ENCODE measurements around the gene P3H4. TPM values are rescaled to one million over a fixed set of nuclear protein-coding genes. Genes with fewer than 3 reads are reported as not detected.

Gene P3H4
- total RNA-seq, 1 experiment from 2014 or later, result 42.9 TPM

- DNase-seq (ENCODE audit: extremely low read depth, low read depth), result no peak
These were observed 38.0 kb downstream of the P3H4 start for GRCh38 chr17:41773731-41774193.

- no peak for DNase-seq (ENCODE audit: extremely low read depth, low read depth)
These were observed 38.6 kb downstream of the P3H4 start for GRCh38 chr17:41773190-41773588.

- no peak for DNase-seq (ENCODE audit: extremely low read depth, low read depth)
These were observed 39.1 kb downstream of the P3H4 start for GRCh38 chr17:41772586-41773189.

- DNase-seq (ENCODE audit: extremely low read depth, low read depth), result no peak
These were observed 39.5 kb downstream of the P3H4 start for GRCh38 chr17:41772218-41772585.

- DNase-seq (ENCODE audit: extremely low read depth, low read depth), result no peak
These were observed 40.2 kb downstream of the P3H4 start for GRCh38 chr17:41771389-41772206.

GRCh38 chr17:41769985-41770384 lies 41.8 kb downstream of the P3H4 start:
- no peak for DNase-seq (ENCODE audit: extremely low read depth, low read depth)

GRCh38 chr17:41769346-41769862 lies 42.3 kb downstream of the P3H4 start:
- no peak for DNase-seq (ENCODE audit: extremely low read depth, low read depth)

GRCh38 chr17:41768682-41769288 lies 43.0 kb downstream of the P3H4 start:
- no peak for DNase-seq (ENCODE audit: extremely low read depth, low read depth)

- DNase-seq (ENCODE audit: extremely low read depth, low read depth), result no peak
These were observed 44.3 kb downstream of the P3H4 start for GRCh38 chr17:41767324-41768042.

GRCh38 chr17:41766135-41766534 lies 45.6 kb downstream of the P3H4 start:
- no peak for DNase-seq (ENCODE audit: extremely low read depth, low read depth)

GRCh38 chr17:41763327-41763726 lies 48.4 kb downstream of the P3H4 start:
- DNase-seq (ENCODE audit: extremely low read depth, low read depth), result no peak

- DNase-seq (ENCODE audit: extremely low read depth, low read depth), result no peak
These were observed 48.9 kb downstream of the P3H4 start for GRCh38 chr17:41762841-41763240.

- no peak for DNase-seq (ENCODE audit: extremely low read depth, low read depth)
These were observed 49.4 kb downstream of the P3H4 start for GRCh38 chr17:41762391-41762790.

- DNase-seq (ENCODE audit: extremely low read depth, low read depth), result no peak
These were observed 50.9 kb downstream of the P3H4 start for GRCh38 chr17:41760878-41761277.

GRCh38 chr17:41758601-41759000 lies 53.1 kb downstream of the P3H4 start:
- no peak for DNase-seq (ENCODE audit: extremely low read depth, low read depth)

- DNase-seq (ENCODE audit: extremely low read depth, low read depth), result no peak
These were observed 57.7 kb downstream of the P3H4 start for GRCh38 chr17:41754066-41754465.

Other genes starting within 250 kb of the P3H4 start
- not detected in 2 replicates for gene KRT9, start 239.9 kb downstream of the P3H4 start, total RNA-seq (2014; rRNA removed; shearing (Covaris generic))
- gene KRT14, start 225.1 kb downstream of the P3H4 start, total RNA-seq (2014; rRNA removed; shearing (Covaris generic)), result not detected in 2 replicates
- gene KRT16, start 199.2 kb downstream of the P3H4 start, total RNA-seq (2014; rRNA removed; shearing (Covaris generic)), result not detected in 2 replicates
- 0.42 TPM in 1 of 2 replicates, not detected in the other for gene KRT17, start 187.4 kb downstream of the P3H4 start, total RNA-seq (2014; rRNA removed; shearing (Covaris generic))
- gene EIF1, start 123.1 kb downstream of the P3H4 start, total RNA-seq (2014; rRNA removed; shearing (Covaris generic)), result 356 and 499 TPM in 2 replicates
- not detected in 2 replicates for gene GAST, start 99.6 kb downstream of the P3H4 start, total RNA-seq (2014; rRNA removed; shearing (Covaris generic))
- 0.69 and 0.94 TPM in 2 replicates for gene HAP1, start 77.3 kb downstream of the P3H4 start, total RNA-seq (2014; rRNA removed; shearing (Covaris generic))
- gene JUP, start 25.2 kb downstream of the P3H4 start, total RNA-seq (2014; rRNA removed; shearing (Covaris generic)), result 142 and 158 TPM in 2 replicates
- gene FKBP10, start 1.1 kb upstream of the P3H4 start, total RNA-seq (2014; rRNA removed; shearing (Covaris generic)), result 264 and 267 TPM in 2 replicates
- gene NT5C3B, start 24.3 kb upstream of the P3H4 start, total RNA-seq (2014; rRNA removed; shearing (Covaris generic)), result 103 and 119 TPM in 2 replicates
- 0.05 TPM in 1 of 2 replicates, not detected in the other for gene KLHL10, start 25.9 kb upstream of the P3H4 start, total RNA-seq (2014; rRNA removed; shearing (Covaris generic))
- gene KLHL11, start 53.5 kb upstream of the P3H4 start, total RNA-seq (2014; rRNA removed; shearing (Covaris generic)), result 21.1 and 29.2 TPM in 2 replicates
- 100 and 114 TPM in 2 replicates for gene ACLY, start 107.0 kb upstream of the P3H4 start, total RNA-seq (2014; rRNA removed; shearing (Covaris generic))
- 0.46 and 1.3 TPM in 2 replicates for gene ODAD4, start 118.7 kb upstream of the P3H4 start, total RNA-seq (2014; rRNA removed; shearing (Covaris generic))
- gene CNP, start 154.8 kb upstream of the P3H4 start, total RNA-seq (2014; rRNA removed; shearing (Covaris generic)), result 26.4 and 35.2 TPM in 2 replicates
- 107 and 109 TPM in 2 replicates for gene DNAJC7, start 205.5 kb upstream of the P3H4 start, total RNA-seq (2014; rRNA removed; shearing (Covaris generic))
- 53.1 and 60.9 TPM in 2 replicates for gene NKIRAS2, start 208.1 kb upstream of the P3H4 start, total RNA-seq (2014; rRNA removed; shearing (Covaris generic))
- 1.2 and 1.5 TPM in 2 replicates for gene C17orf113, start 238.7 kb upstream of the P3H4 start, total RNA-seq (2014; rRNA removed; shearing (Covaris generic))

Measured in NCI-H460 (cell line).